NOMO-1 treated with dmso at 0.1 percent for 144 hours (cell line): ENCODE measurements around the gene CDK18.

Experiments
- DNase-seq: peaks from one replicate; lab custom pipeline; 2025; ENCODE audit not compliant: unreplicated experiment; lab: John Stamatoyannopoulos, UW

Gene CDK18

DNA sequence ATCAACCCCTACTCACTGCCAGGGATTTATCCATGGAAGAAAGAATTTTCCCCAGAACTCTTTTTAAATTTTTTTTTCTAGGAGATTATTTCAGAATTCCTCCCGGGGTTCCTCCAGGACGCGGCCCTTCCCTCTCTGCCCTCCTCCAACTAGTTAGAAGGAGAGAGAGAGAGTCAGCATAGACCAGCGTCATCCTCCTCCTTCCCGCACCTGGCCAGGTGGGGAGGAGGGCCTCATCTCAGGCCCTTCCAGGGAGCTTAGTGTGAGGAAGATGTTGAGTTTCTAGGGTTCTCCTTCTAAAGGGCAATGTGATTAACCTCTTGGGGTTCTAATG, 63.6 kb downstream of the CDK18 start:
- no peak for DNase-seq

DNA sequence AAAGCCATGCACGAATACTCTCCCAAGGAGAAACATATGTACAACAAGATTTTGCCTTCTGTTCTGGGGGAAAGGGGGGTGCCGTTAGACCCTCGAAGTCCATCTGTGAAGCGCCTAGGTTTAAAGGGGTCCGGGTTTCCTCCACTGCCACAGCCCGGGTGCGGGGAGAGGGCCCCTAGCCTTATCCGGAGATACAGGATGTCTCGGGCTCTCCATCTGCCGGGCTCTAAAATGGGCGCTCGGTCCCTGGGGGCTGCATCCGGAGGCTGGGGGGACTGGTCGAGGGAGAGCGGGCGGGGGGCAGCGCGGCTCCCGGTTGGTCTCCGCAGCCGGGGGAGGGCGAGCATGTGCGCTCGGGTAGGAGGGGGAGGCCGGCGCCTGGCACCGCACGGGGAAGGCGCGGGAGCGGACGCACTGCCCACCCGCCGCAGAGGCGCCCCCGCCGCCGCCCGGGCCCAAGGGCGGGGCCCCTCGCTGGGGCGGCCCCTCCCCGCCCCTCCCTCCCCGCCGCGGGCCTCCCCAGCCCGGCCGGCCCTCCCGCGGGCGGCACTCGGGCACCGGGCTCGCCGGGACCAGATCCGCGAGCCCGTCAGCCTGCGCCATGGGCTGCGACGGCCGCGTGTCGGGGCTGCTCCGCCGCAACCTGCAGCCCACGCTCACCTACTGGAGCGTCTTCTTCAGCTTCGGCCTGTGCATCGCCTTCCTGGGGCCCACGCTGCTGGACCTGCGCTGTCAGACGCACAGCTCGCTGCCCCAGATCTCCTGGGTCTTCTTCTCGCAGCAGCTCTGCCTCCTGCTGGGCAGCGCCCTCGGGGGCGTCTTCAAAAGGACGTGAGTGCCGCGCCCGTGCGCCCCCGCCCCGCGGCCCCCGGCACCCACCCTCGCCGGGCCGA, 64.2 kb downstream of the CDK18 start:
- no peak for DNase-seq

DNA sequence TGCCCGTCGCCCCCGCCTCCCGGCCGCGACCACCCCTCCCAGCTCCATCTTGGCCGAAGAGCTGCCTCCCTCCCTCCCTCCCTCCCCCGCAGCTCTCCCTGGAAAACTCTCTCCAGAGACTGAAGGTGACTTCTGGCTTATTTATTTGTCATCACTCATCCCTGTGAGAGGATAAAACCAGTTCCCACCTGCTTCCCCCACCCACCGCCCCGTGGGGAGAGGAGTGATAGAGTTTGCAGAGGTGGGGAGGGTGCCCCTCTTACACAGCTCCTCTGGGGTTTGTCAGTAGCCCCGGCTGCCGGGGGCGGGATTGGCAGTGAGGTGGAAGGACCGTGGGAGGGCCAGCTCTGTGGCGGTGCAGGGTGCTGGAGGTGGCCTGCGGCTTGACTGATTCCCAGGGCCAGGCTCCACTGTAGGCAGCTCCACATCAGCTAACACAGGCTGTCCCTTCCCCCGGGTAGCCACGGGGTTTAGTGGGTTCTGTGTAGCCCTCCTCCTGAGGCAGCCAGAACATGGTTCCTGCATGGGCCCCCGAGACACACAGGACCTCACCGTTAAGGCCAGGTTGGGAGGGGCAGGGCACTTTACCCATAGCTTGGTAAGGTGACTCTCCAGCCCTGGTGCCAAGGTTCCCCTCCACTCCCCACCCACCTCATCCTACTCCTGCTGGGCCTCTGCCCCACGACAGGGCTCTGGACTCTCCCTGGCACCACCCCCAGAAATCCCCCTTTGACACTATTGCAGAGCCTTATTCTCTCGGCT, 65.1 kb downstream of the CDK18 start:
- DNase-seq, result no peak

DNA sequence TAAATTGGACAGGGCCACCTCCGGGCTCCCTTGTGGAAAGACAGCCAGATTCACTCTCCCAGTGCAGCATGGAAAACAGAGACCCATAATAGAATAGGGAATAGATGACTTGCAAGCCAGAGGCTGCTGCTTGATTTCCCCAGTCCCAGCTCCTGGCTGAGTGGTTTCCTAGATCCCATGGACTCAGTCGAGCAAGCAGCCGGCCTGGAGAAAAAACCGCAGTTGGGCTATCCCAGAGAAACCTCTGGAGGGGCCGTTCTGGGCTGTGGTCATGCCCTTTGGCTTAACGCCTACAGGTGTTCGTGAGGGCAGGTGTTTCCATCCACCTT, 65.7 kb downstream of the CDK18 start:
- no peak for DNase-seq

DNA sequence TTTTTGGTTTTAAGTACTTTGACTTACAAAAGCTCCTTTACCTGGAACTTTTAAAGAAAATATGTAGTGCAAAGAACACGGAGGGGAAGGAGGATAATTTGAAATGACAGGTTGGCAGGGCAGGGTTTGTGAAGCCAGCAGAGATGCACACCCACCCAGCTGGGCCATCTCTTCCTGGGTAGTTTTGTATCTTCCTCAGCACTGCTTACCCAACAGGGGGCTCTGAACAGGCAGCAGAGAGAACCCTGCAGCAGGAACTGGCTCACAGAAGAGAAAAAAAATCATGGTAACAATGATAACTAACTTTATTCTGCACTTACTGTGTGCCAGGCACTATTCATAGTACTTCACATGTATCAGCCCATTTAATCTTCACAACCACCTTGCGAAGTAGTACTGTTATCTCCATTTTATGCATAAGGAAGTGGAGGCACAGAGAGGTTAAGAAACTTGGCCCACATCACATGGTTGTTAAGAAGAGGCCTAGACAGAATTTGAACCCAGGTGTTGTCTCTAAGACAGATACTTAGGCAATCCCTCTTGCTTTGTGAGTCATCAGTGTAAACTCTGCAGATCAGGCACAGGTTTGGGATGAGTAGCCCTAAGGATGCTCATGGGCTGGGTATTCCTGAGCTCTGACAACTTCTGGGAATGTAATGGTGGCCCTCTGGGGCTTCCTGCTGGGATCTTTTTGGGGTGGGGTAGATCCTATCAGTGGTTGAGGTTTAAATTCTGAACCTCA, 66.5 kb downstream of the CDK18 start:
- no peak for DNase-seq

DNA sequence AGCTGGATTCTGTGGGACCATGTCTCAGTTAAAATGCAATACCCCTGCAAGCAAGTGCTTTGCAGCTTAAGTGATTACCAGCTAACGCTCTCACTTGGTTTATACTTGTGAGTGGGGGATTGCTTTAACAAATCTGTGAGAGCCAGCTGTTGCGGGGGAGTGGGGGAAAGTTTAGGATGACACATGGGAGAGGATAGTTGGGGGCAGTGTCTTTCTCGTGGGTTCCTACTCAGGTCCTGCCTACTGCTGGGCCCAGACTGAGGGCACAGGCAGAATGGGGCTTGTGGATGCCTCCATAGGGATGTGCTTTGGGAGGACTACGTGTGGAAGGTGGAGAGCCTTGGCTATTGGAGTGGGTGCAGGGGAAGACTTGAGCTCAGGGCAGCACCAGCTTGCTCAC, 67.3 kb downstream of the CDK18 start:
- no peak for DNase-seq

DNA sequence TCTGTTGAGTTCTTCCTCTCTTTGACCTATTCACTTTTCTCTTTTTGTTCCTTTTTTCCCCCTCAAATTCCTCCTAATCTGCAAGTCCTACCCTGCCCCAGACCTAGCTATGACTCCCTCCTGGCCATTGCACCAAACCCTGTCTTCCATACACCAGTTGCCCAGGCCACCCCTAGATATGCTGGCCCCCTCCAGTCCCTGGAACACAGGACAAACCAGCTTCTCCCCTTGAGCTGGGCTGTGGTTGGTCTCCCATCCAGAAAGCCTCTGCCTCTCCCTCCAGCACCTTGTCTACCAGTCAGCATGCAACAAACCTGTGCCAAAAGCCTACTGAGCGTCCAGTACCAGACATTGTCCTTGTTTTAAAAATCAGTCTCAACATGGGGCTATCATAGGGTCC, 68.0 kb downstream of the CDK18 start:
- DNase-seq, result no peak

DNA sequence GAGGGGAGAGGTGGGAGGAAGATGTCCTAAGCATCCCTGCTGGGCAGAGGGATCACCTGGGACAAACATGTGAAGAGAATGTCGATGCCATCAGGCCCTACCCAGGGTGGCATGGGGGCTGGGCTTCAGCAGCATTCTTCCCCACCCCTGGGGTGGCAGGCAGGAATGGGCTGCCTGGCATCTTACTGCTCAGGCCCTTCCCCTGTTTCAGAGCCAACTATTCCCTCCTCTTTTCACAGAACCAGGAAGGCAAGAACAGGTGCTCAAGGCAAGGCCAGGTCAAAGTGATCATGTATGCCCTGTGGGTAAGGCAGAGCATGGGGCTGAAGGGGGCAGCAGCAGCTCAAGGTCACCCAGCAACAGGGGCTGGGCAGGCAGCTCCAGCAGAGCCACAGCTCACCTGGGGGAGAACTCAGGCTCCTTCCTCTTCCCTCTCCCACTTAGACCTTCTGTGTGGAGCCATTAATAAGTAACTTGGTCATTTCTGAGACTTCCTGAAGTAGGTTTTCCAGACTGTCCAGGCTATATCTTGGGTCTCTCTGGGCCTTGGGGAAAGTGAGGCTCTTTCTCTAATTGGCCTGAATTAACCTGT, 70.9 kb downstream of the CDK18 start:
- no peak for DNase-seq

DNA sequence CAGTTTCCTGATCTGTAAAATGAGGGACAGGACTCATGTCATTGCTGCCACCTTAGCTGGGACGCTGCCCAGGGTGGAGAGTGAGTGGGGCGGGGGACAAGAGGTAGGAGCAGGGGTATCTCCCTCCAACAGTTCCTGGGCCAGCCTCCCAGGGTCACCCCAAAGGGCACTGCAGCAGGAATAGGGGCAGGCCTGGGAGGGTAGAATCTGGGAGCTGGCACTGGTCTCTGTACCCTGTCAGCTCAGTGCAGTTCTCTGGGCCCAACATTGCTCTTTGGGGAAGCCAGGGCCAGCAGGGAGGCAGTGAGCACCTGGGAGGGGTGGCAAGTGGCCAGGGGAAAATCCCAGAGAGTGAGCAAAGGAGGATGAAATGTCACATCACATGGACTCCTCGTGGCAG, 71.5 kb downstream of the CDK18 start:
- no peak for DNase-seq

DNA sequence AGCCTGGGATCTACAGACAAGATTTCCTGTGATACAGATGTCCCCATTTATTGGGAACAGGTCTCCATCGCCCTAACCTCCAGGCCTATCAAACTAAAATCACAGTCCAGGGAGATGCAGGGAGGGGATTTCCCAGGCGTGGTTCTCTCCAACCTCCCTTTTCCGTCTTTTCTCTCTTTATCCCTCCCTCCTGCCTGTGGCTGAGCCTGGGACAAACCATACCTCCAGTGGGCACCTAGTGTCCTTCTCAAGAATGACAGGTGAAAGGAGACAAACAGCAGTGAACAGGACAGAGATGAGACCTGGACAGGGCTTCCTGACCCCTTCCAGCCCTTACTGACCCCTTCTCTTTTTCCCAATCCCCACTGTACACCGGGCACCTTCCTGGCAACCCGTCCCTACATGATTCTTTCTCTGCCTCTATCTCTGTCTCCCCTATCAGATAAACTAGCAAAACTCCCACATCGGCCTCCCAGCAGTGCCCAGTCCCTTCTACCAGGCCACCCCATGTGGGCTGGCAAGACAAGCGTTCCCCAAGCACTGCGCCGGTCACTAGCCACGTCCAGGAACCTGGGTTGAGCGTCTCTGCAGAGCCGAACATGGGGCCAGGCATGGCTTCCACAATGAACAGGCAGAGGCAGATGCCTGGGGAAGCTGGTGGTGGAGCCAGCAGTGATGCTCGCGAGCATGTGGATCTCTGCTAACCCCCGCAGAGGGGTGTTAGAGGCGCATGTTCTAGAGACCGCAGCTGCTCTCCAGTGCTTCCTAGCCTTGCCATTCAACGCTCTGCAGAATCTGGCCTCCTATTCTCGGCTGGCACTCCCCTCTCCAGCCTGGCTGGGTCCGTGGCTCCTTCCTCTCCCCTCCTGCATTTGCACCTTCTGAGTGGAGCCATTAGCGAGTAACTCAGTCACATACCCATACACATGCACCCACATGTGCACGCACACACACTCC, 72.6 kb downstream of the CDK18 start:
- no peak for DNase-seq

DNA sequence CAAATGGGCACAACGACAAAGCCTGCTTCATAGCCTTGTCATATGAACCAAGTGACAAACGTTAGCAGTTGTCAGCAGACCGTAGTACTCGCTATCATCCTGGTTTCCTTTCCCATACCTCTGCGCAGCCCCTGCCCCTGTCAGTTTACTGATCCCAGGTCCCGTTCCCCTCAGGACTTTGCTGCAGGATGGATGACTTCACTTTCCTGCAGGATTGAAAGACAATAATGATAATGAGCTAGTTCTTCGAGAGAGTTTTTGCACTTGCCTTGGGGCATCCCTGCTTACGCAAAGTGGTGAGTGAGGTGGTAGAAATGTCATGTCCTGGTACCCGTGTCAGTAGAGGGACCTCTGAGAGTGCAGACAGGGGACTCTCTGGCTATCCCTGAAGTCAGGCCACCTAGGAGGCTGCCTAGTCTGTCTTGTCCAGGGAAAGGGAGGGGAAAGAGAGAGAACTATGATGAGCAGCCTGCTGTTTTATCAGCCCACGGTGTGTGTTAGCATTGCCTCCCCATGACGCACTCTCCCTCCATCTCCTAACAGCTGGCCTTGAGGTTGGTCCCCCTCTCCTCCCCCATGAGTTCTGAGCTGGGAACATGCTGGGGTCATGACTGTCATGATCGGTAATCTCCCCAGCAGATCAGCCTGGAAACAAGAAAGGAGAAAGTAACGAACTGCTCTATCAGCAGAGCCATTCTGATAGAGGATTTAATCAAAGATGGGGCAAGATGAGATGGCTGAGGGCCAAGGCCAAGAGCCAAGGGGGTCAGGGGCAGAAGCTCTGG, 73.6 kb downstream of the CDK18 start:
- no peak for DNase-seq

DNA sequence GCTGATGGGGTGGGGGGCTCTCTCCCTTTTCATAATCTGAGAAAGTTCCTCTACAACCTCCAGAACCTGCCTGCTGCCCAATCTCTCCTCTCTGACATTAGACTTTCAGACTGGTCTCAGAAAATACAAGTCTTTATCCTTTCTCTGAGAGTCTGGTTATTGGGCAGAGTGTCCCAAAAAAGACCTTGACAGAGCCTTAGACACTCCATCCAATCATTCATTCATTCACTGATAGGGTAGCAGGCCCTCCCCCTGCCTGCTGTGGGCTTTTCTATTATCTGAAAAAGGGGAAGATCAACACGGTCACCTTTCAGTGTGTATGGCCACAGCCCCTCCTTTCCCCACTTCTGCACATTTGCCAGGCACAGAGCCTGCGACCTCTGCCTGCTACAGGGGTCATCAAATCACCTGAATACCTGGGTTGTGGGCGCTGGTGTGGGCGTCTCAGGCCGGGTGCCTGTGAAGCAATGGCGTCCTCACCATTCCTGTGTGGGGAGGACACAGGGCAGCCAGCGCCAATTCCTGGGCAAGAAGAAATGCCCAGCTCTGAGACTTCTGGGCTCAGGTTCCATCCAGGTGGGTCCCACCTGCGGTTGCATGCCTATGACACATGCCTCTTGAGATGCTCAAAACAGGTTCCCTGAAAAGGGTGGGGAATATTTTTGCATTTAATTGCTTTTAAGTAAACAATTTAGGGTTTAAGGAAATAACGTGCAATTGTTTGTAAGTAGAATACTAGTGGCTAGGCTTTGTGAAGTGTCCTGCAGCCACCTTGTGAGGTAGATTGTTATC, 74.5 kb downstream of the CDK18 start:
- no peak for DNase-seq

DNA sequence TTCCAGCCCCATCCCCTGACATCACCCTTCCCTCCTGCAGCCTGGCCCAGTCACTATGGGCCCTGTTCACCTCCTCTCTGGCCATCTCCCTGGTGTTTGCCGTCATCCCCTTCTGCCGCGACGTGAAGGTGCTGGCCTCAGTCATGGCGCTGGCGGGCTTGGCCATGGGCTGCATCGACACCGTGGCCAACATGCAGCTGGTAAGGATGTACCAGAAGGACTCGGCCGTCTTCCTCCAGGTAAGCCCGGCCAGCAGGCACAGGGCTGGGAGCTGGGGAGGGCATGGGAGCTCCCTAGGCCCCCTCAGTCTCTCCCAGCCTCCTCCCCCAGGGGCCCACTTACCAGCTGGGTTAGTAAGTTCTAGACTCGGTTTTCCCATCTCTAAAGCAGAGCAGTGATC, 75.2 kb downstream of the CDK18 start:
- DNase-seq, result no peak

DNA sequence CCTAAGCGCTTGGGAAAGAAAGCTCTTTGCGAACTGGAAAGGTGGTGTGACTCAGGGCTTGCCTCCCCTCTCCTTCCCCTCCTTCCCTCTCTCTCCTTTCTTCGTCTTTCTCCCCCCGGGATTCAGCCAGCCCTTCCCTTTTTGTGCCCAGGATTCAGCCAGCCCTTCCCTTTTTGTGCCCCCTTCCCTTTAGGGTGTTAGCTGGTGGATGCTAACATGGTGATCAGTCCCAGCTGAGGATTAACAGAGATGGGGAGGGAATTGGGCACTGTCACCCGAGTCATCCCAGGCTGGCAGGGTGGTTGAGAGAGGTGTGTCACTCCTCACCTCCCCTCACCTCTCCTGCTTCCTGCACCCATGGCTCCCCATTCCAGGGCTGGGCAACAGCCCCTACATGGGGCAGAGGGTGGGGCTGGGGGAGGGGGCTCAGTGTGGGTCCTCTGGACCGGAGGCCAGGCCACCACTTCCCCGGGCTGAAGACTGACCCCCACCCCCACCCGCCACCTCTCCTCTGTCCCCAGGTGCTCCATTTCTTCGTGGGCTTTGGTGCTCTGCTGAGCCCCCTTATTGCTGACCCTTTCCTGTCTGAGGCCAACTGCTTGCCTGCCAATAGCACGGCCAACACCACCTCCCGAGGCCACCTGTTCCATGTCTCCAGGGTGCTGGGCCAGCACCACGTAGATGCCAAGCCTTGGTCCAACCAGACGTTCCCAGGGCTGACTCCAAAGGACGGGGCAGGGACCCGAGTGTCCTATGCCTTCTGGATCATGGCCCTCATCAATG, 75.9 kb downstream of the CDK18 start:
- DNase-seq, result no peak

DNA sequence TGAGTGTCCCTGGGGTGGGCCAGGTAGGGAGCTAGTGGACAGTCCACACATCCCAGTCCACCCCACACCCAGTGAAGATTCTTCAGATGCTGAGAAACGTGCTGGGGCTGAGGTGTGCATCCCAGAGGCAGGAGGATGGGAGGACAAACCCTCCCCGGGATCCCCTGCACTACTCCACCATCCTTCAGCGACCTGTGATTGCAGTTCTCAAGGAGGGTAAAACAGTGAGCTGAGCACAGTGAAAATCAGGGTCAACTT, 76.4 kb downstream of the CDK18 start:
- DNase-seq, result no peak

DNA sequence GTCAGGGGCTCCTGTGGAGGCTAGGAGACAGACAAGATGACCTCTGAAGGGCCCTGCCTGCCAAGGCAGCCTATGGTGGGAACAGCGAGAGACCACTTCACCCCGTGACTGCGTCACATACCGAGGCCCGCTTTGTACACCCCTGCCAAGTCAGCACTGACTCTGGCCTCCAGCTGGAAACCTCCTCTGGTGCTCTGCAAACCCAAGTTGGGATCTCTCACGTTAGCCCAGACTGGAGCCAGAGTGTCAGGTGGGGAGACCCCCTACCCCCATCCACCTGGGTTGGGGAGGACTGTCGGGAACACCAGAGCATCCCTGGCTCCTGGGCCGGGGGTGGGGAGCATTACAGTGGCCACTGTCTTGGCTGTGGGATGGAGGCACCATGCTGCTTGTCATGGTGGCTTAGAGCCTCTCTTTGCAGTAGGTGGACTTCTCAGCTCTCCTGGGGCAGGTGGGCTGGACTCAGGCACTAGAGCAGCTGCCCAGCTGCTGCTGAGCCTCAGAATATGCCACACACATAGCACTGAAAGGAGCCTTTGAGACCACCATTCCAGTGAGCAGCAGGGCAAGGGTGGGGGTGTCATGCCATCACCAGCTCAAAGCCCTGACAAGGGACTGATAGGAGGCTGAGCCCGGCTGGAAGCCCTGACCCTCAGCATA, 77.0 kb downstream of the CDK18 start:
- DNase-seq, result no peak

DNA sequence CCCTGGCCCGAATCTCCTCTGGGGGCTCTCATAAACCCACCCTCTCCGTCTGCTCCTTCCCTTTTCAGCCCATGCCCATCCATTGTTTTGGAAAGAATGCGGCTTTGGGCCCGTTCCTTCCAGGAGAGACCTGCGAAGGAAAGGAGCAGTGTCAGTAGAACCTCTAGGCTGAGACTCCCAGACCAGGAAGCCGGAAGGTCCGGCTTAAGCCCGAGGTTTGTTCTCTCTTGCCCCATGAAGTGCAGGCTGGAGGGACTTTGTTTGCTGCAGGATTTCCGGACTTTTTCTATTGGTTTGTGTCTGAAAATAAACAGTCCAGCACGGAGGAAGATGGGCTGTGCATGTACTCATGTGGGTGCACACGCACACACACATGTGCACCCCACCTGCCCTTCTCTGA, 77.6 kb downstream of the CDK18 start:
- DNase-seq, result no peak
